Liver (tissue), 3 donors: Measurements from ENCODE around the gene HS3ST2.

Source experiments
- EGR1 ChIP-seq, 2 donors: IDR thresholded peaks; 2 replicates each; pipeline ENCODE4 v1.6.1; 2016 to 2018; ENCODE audit warnings: antibody characterized with exemption in 2 of 2, low read depth in 2 of 2
- GABPA ChIP-seq, 2 donors: IDR thresholded peaks in 1 of 2; conservative IDR thresholded peaks in 1 of 2; 2 replicates each; pipeline ENCODE4 v1.6.1; 2016; ENCODE audit warnings: antibody characterized with exemption in 2 of 2, mild to moderate bottlenecking in 1 of 2, moderate library complexity in 1 of 2
- NR2F2 ChIP-seq: IDR thresholded peaks from 2 replicates; pipeline ENCODE4 v1.6.1; 2016; ENCODE audit warnings: antibody characterized with exemption
- SP1 ChIP-seq: IDR thresholded peaks from 2 replicates; pipeline ENCODE4 v1.6.1; 2018; ENCODE audit warnings: antibody characterized with exemption, mild to moderate bottlenecking
- TF ChIP-seq, protein P1 (sequence below): IDR thresholded peaks from 2 replicates; pipeline ENCODE4 v1.6.1; 2016; ENCODE audit warnings: antibody characterized with exemption
- TF ChIP-seq, protein P2 (sequence below): fragments of 150-350 bp; IDR thresholded peaks from 2 replicates; pipeline ENCODE4 v1.5.1; 2017; ENCODE audit warnings: improper control_type of control experiment, low read depth, low read length; ENCODE audit not compliant: missing input control
- donor health status: healthy.
- donor health status: healthy.

DNA sequence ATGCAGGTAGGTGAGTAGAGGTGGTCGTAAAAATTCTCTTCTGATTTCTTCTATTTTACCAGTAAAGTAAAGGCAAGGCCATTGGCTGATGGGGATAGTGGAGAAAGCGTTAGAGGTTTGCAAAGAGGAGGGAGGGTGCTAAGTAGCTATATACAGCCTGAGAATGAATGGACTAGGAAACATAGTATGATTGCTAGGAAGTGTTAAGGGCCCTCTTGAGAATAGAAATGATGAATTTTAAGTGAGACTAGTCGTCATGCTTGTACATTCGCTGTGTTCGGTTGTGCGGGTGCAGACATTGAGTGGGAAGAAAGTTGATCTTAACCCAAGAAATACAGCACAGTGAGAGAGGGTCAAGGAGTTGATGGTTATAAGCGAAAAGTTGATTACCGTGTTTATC is 7.2 kb upstream of the HS3ST2 start:
- no peak for TF ChIP-seq EGR1 (IDR thresholded peaks at IDR 0.05; ENCODE audit: low read depth in 2 of 2)
- TF ChIP-seq NR2F2: no peak
- TF ChIP-seq, protein P1, sequence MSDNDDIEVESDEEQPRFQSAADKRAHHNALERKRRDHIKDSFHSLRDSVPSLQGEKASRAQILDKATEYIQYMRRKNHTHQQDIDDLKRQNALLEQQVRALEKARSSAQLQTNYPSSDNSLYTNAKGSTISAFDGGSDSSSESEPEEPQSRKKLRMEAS: no peak
- no peak for TF ChIP-seq SP1
- TF ChIP-seq, protein P2, sequence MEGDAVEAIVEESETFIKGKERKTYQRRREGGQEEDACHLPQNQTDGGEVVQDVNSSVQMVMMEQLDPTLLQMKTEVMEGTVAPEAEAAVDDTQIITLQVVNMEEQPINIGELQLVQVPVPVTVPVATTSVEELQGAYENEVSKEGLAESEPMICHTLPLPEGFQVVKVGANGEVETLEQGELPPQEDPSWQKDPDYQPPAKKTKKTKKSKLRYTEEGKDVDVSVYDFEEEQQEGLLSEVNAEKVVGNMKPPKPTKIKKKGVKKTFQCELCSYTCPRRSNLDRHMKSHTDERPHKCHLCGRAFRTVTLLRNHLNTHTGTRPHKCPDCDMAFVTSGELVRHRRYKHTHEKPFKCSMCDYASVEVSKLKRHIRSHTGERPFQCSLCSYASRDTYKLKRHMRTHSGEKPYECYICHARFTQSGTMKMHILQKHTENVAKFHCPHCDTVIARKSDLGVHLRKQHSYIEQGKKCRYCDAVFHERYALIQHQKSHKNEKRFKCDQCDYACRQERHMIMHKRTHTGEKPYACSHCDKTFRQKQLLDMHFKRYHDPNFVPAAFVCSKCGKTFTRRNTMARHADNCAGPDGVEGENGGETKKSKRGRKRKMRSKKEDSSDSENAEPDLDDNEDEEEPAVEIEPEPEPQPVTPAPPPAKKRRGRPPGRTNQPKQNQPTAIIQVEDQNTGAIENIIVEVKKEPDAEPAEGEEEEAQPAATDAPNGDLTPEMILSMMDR: no peak
- TF ChIP-seq GABPA (IDR thresholded peaks at IDR 0.05 in 1 of 2, conservative IDR thresholded peaks at IDR 0.05 in 1 of 2): no peak
